HL-60 (cell line): ENCODE measurements around the gene MOB2.

Experiments
- DNase-seq, 2 experiments: peaks; one replicate each; pipeline ENCODE4 v3.0.0-alpha.2; 2010 to 2020; ENCODE audit warnings: low read depth in 1 of 2, low spot score in 1 of 2
- H3K27ac ChIP-seq: fragments of 250-450 bp; sonication (Bioruptor Pico); replicated peaks from 2 replicates; pipeline ENCODE4 v1.5.1; 2020; ENCODE audit warnings: mild to moderate bottlenecking, moderate library complexity
- H3K27me3 ChIP-seq: fragments of 250-450 bp; sonication (Bioruptor Pico); 2 replicates; pipeline ENCODE4 v1.5.1; 2021; ENCODE audit warnings: mild to moderate bottlenecking, moderate library complexity; ENCODE audit not compliant: insufficient read depth, poor library complexity, severe bottlenecking
- H3K4me3 ChIP-seq: replicated peaks from 2 replicates; pipeline ENCODE4 v1.5.1; 2011; ENCODE audit warnings: mild to moderate bottlenecking, control low read depth, low read length; ENCODE audit not compliant: insufficient read depth
- GABPA ChIP-seq: IDR thresholded peaks from 2 replicates; pipeline ENCODE4 v1.6.1; 2012; ENCODE audit warnings: low read depth
- POLR2AphosphoS5 ChIP-seq: IDR thresholded peaks from 2 replicates; pipeline ENCODE4 v1.6.1; 2012; ENCODE audit warnings: low read depth
- REST ChIP-seq: IDR thresholded peaks from 2 replicates; pipeline ENCODE4 v1.6.1; 2012; ENCODE audit warnings: low read depth; ENCODE audit not compliant: insufficient replicate concordance
- SPI1 ChIP-seq: IDR thresholded peaks from 2 replicates; pipeline ENCODE4 v1.6.1; 2012; ENCODE audit warnings: low read depth, mild to moderate bottlenecking, borderline replicate concordance
- TF ChIP-seq, protein P1 (sequence below): IDR thresholded peaks from one replicate; pipeline ENCODE4 v1.5.1; 2011; ENCODE audit warnings: low read length, control low read depth, inconsistent platforms; ENCODE audit not compliant: insufficient read depth

Gene MOB2

DNA sequence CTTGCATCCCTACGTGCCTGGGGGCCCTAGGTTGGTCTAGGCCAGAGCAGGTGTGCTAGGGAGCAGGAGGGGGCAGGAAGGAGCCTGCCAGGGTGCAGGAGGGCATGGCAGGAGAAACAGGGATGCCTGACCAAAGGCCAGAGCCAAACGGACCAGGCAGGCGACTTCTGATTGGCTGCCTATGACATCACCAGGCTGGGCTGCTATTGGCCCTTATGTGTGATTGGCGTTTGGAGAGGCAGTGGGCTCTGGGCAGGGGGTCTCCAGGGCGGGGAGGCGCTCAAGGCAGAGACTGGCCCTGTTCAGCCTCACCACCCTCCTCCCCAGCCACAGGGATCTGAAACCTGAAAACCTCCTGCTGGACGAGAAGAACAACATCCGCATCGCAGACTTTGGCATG lies 44.4 kb downstream of the MOB2 start:
- H3K27me3 ChIP-seq, result no peaks in the 10 kb centered on the region
- no peak overlapping the region for H3K27ac ChIP-seq
- DNase-seq, result no peak
- no peak overlapping the region for H3K4me3 ChIP-seq
- no peak for TF ChIP-seq POLR2AphosphoS5
- no peak for TF ChIP-seq REST
- no peak for TF ChIP-seq GABPA

GRCh38 chr11:1440496-1440895 lies 46.1 kb downstream of the MOB2 start:
- H3K27ac ChIP-seq, result no peak overlapping the region
- no peak for TF ChIP-seq POLR2AphosphoS5
- no peak for TF ChIP-seq SPI1
- no peak for TF ChIP-seq REST
- TF ChIP-seq, protein P1, sequence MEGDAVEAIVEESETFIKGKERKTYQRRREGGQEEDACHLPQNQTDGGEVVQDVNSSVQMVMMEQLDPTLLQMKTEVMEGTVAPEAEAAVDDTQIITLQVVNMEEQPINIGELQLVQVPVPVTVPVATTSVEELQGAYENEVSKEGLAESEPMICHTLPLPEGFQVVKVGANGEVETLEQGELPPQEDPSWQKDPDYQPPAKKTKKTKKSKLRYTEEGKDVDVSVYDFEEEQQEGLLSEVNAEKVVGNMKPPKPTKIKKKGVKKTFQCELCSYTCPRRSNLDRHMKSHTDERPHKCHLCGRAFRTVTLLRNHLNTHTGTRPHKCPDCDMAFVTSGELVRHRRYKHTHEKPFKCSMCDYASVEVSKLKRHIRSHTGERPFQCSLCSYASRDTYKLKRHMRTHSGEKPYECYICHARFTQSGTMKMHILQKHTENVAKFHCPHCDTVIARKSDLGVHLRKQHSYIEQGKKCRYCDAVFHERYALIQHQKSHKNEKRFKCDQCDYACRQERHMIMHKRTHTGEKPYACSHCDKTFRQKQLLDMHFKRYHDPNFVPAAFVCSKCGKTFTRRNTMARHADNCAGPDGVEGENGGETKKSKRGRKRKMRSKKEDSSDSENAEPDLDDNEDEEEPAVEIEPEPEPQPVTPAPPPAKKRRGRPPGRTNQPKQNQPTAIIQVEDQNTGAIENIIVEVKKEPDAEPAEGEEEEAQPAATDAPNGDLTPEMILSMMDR, result no peak
- TF ChIP-seq GABPA, result no peak
- no peaks in the 10 kb centered on the region for H3K27me3 ChIP-seq
- no peak overlapping the region for H3K4me3 ChIP-seq
- DNase-seq, result no peak

DNA sequence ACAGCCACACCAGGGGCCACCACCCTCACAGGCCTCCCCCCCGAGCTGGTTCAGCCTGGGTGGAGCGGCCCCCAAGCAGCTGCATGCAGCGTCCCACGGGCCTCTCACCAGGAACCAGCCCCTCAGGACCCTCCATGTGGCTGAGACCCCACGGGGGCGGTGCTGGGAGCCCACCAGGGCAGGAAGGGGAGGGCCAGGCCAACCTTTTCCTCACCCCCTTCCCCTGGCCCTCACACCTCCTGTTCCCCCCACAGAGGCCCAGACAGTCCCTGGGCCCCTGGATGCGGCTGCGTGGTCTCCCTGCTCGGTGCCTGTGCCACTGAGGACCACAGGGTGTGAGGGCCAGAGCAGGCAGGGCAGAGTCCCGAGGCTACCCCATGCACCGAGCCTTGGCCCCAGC lies 46.5 kb downstream of the MOB2 start:
- TF ChIP-seq, protein P1, result no peak
- no peak for TF ChIP-seq SPI1
- no peak for TF ChIP-seq GABPA
- Histone ChIP-seq H3K27me3 (no peaks in the 10 kb centered on the region), H3K27ac (no peak overlapping the region), H3K4me3 (no peak overlapping the region)
- DNase-seq, result no peak

GRCh38 chr11:1439341-1439740 lies 47.2 kb downstream of the MOB2 start:
- Histone ChIP-seq H3K4me3 (no peak overlapping the region), H3K27ac (no peak overlapping the region), H3K27me3 (no peaks in the 10 kb centered on the region)
- TF ChIP-seq POLR2AphosphoS5, result no peak
- no peak for TF ChIP-seq GABPA
- no peak for TF ChIP-seq REST
- no peak for TF ChIP-seq SPI1
- TF ChIP-seq, protein P1, result no peak
- DNase-seq, result no peak
